K562 (cell line): Measurements from ENCODE around the gene ATP6V0A1. TPM values are rescaled to one million over a fixed set of nuclear protein-coding genes. Genes with fewer than 3 reads are reported as not detected.
A peak's percentile ranks its signal among the peaks of the same experiment; 100 is the strongest.

Source experiments
- ATAC-seq: fragments of 200-7000 bp; cut with Tn5 transposase; 3 replicates; pipeline ENCODE4 v1.9.1; 2020; ENCODE audit warnings: moderate library complexity
- BruUV-seq: library from RNA; stranded (reverse); fragments of 400-500 nt; replicated peaks from 2 replicates; lab custom pipeline; 2021; lab: Mats Ljungman, UMichigan
- CTCF ChIA-PET: fragments of 300-600 bp; formaldehyde crosslinking; extraction: SDS; loops from one replicate; lab custom pipeline; 2021; ENCODE audit warnings: low intra/inter-chr PET ratio; lab: Yijun Ruan, JAX
- POLR2A ChIA-PET: fragments of 300-600, 350-650 bp; sonication (Branson Sonifier 250); formaldehyde crosslinking; extraction: SDS; loops from one replicate; lab custom pipeline; 2021; ENCODE audit warnings: antibody characterized with exemption, inconsistent platforms; lab: Yijun Ruan, JAX
- DNase-seq, 4 experiments: peaks; one replicate each; pipeline versions ENCODE4 v3.0.0 to v3.0.0-alpha.2; 2011 to 2018; ENCODE audit warnings: low spot score in 3 of 4, mixed read lengths in 3 of 4; ENCODE audit errors: extremely low read depth in 1 of 4
- FAIRE-seq: peaks from 2 replicates; lab custom pipeline; 2011; peaks lifted over from hg19 to GRCh38; lab: Jason Lieb, UNC
- H2AFZ ChIP-seq: 2 replicates; pipeline ENCODE4 v1.6.0; 2011; ENCODE audit warnings: low read depth, low read length, control low read depth, inconsistent platforms
- H3K27ac ChIP-seq: fragments of 200-600 bp; 3 replicates; pipeline ENCODE4 v1.8.0; 2011; ENCODE audit warnings: low read depth, mild to moderate bottlenecking, control low read depth, inconsistent platforms, low read length, moderate library complexity, mixed read lengths; ENCODE audit errors: extremely low read depth
- H3K27me3 ChIP-seq, 2 experiments: fragments of 300-600 bp in 1 of 2; 2 replicates in 1 of 2; 3 replicates in 1 of 2; pipeline versions ENCODE4 v1.6.0 to v1.8.0; 2011; ENCODE audit warnings: inconsistent platforms in 2 of 2, low read length in 2 of 2, mild to moderate bottlenecking in 1 of 2, mixed read lengths in 1 of 2, moderate library complexity in 1 of 2; ENCODE audit not compliant: control insufficient read depth in 2 of 2, insufficient read depth in 2 of 2
- H3K36me3 ChIP-seq: fragments of 300-600 bp; 3 replicates; pipeline ENCODE4 v1.8.0; 2011; ENCODE audit warnings: mild to moderate bottlenecking, low read length, inconsistent platforms; ENCODE audit not compliant: control insufficient read depth, insufficient read depth
- H3K4me1 ChIP-seq, 2 experiments: fragments of 200-600 bp in 1 of 2; replicated peaks in 1 of 2; 2 replicates in 1 of 2; 3 replicates in 1 of 2; pipeline versions ENCODE4 v1.5.1 to v1.8.0; 2011; ENCODE audit warnings: inconsistent platforms in 2 of 2, low read length in 2 of 2, mild to moderate bottlenecking in 1 of 2, mixed read lengths in 1 of 2, moderate library complexity in 1 of 2; ENCODE audit not compliant: control insufficient read depth in 2 of 2, insufficient read depth in 2 of 2
- H3K4me2 ChIP-seq: 2 replicates; pipeline ENCODE4 v1.6.1; 2011; ENCODE audit warnings: low read length, control low read depth, inconsistent platforms, mixed read lengths; ENCODE audit not compliant: insufficient read depth
- H3K4me3 ChIP-seq: fragments of 200-600 bp; sonication (generic), shearing (Covaris generic); 2 replicates; pipeline ENCODE4 v1.5.1; 2016; ENCODE audit warnings: control low read depth, inconsistent platforms
- H3K79me2 ChIP-seq: fragments of 200-600 bp; 3 replicates; pipeline ENCODE4 v1.8.0; 2011; ENCODE audit warnings: low read length, inconsistent platforms; ENCODE audit not compliant: control insufficient read depth, insufficient read depth
- H3K9ac ChIP-seq, 2 experiments: 2 replicates each; pipeline versions ENCODE4 v1.6.0 to v1.6.1; 2011; ENCODE audit warnings: low read depth in 2 of 2, low read length in 2 of 2, control low read depth in 1 of 2, inconsistent platforms in 1 of 2, mild to moderate bottlenecking in 1 of 2, mixed read lengths in 1 of 2; ENCODE audit not compliant: insufficient read depth in 1 of 2
- H3K9me1 ChIP-seq: one replicate; pipeline ENCODE4 v1.6.0; 2011; ENCODE audit warnings: inconsistent platforms, mild to moderate bottlenecking, low read length, moderate library complexity; ENCODE audit not compliant: control insufficient read depth, insufficient read depth
- H3K9me3 ChIP-seq: replicated peaks from 2 replicates; pipeline ENCODE4 v1.5.1; 2011; ENCODE audit warnings: low read depth, low read length, inconsistent platforms; ENCODE audit not compliant: control insufficient read depth, insufficient read depth
- H4K20me1 ChIP-seq: replicated peaks from 2 replicates; pipeline ENCODE4 v1.6.1; 2011; ENCODE audit warnings: low read length, inconsistent platforms, mixed read lengths; ENCODE audit not compliant: control insufficient read depth, insufficient read depth
- TAF7 ChIP-seq: fragments of 450-650 bp; IDR thresholded peaks from 2 replicates; pipeline ENCODE4 v1.6.1; 2016; ENCODE audit warnings: missing genetic modification characterization, missing compliant biosample characterization
- WGBS: fragments of 100-300 bp; shearing (Covaris generic); methylation state at CpG from one replicate; pipeline ENCODE4 v1.1.6; 2016; ENCODE audit warnings: low coverage, mixed read lengths; ENCODE audit not compliant: insufficient coverage; ENCODE audit errors: missing lambda C conversion rate; 5-methylcytosine and 5-hydroxymethylcytosine counted together
- in situ Hi-C: fragments of 300-500 bp; cut with MboI; formaldehyde crosslinking; loops from 4 replicates; pipeline ENCODE4 v1.15.0; 2018; ENCODE audit warnings: inconsistent platforms, mixed read lengths
- intact Hi-C: fragments of 100-400 bp; cut with micrococcal nuclease; formaldehyde crosslinking; loops from 2 replicates; pipeline ENCODE4 v1.14.2; 2022
- polyA plus RNA-seq, 8 experiments: library from polyadenylated mRNA; depleted of rRNA in 4 of 8; stranded (reverse) in 5 of 8; unstranded in 3 of 8; fragments of >200 nt; fragmentation: Nextera tagmentation in 2 of 8; fragmentation: Illumina TruSeq in 1 of 8; extraction: Ambion mirVana in 2 of 8; extraction: Trizol in 1 of 8; gene quantifications; 2 replicates each; pipeline versions ENCODE4 v1.2.1 to v1.2.3, GENCODE V29; 2011 to 2014; ENCODE audit warnings: inconsistent platforms in 1 of 8, missing spikeins in 1 of 8
- total RNA-seq, 7 experiments: library from RNA; depleted of rRNA in 6 of 7; stranded (reverse); fragments of >200 nt in 6 of 7; fragmentation: Illumina TruSeq in 2 of 7; extraction: Trizol in 2 of 7; gene quantifications; 2 replicates each; pipeline versions ENCODE4 v1.2.1 to v1.2.3, GENCODE V29; 2011 to 2021; ENCODE audit warnings: low replicate concordance in 1 of 7
- TF ChIP-seq, protein P1 (sequence below): fragments of 200-800 bp; sonication (Bioruptor generic); IDR thresholded peaks from 2 replicates; pipeline ENCODE4 v1.6.1; 2017; ENCODE audit warnings: missing genetic modification characterization, missing compliant biosample characterization

ATP6V0A1 gene
- total and polyA plus RNA-seq, 9 of the 15 experiments (the other 6 are each of a cell fraction or from before 2014, with no cell fraction given) = 11.8 to 158 (median 75.5) TPM

DNA sequence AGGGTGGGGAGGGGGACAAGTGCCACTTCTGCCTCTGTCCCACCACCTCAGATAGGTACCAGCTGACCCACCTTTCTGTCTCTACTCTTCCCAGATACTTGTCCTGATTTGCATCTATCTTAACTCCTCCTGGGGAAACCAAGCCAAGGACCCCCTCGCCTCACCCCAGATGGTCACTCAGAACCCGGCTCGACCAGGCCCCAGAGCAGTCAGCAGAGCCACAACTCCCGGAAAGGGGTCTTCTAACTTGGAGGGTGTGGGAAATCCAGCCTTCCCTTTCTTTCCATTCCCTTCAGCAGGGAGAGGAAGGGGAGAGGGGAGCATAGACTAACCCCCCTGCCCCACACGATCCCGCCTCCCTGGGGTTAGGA, 37.6 kb upstream of the ATP6V0A1 start:
- ATAC-seq (no peak), DNase-seq (peak in 2 of 4 experiments; percentile 4 to 5), FAIRE-seq (no peak)
- peak overlapping the region; percentile 64 for H3K4me3 ChIP-seq
- no peaks in the 10 kb centered on the region for H3K9me3 ChIP-seq
- no peaks in the 10 kb centered on the region for H3K27me3 ChIP-seq
- ChIA-PET POLR2A (interaction anchor here (1.1 to 1.9 kb wide), 3 partner anchors 11 to 36 kb away, joined by 3 to 10 read pairs (median 10); no protein-coding TSS in a partner anchor), CTCF (no interaction called here)
- intact Hi-C loops (no loop called here), in situ Hi-C loops (loop anchor here (5.0 kb wide), 1 partner anchor 106 kb away; no protein-coding TSS in a partner anchor)
- peaks cover 29 to 33% of the 10 kb centered on the region in 2 experiments; a peak in 4 of 5 replicates for H3K4me1 ChIP-seq
- H3K9ac ChIP-seq = peak overlapping the region; percentile 77 to 97; a peak in 3 of 4 replicates
- H3K4me2 ChIP-seq = peak overlapping the region; percentile 93
- peaks cover 35% of the 10 kb centered on the region for H3K36me3 ChIP-seq
- H3K27ac ChIP-seq = peak overlapping the region; percentile 71; the same call in 1 of the 3 replicates
- no peaks in the 10 kb centered on the region for H3K9me1 ChIP-seq
- no peak overlapping the region for H2AFZ ChIP-seq
- TF ChIP-seq, protein P1, sequence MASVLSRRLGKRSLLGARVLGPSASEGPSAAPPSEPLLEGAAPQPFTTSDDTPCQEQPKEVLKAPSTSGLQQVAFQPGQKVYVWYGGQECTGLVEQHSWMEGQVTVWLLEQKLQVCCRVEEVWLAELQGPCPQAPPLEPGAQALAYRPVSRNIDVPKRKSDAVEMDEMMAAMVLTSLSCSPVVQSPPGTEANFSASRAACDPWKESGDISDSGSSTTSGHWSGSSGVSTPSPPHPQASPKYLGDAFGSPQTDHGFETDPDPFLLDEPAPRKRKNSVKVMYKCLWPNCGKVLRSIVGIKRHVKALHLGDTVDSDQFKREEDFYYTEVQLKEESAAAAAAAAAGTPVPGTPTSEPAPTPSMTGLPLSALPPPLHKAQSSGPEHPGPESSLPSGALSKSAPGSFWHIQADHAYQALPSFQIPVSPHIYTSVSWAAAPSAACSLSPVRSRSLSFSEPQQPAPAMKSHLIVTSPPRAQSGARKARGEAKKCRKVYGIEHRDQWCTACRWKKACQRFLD (CRISPR knock-in tag) = no peak
- TF ChIP-seq TAF7 (tag) = no peak
- peaks cover 12% of the 10 kb centered on the region; the same call in 1 of the 2 replicates for H4K20me1 ChIP-seq
- WGBS = 20% methylated on average over 4 of the region's 6 CpGs
- H3K79me2 ChIP-seq = peaks cover 68% of the 10 kb centered on the region
- no TSS peak for BruUV-seq
